Upper lobe of left lung (tissue), 4 donors: ENCODE results near the gene CFAP299.

Source experiments
- CTCF ChIP-seq, 6 experiments: fragments of 450-650 bp in 4 of 6; fragments of 200-600 bp in 2 of 6; sonication (generic) in 2 of 6; IDR thresholded peaks; one replicate each; pipeline ENCODE4 v1.5.1; 2016 to 2019; ENCODE audit warnings: antibody characterized with exemption in 6 of 6
- POLR2A ChIP-seq, 4 donors: fragments of 450-650 bp; IDR thresholded peaks; one replicate each; pipeline ENCODE4 v1.5.1; 2016 to 2017; ENCODE audit warnings: antibody characterized with exemption in 4 of 4, mild to moderate bottlenecking in 2 of 4
- POLR2AphosphoS5 ChIP-seq, 2 donors: sonication (generic); formaldehyde crosslinking; IDR thresholded peaks; one replicate each; pipeline ENCODE4 v1.5.1; 2017; ENCODE audit warnings: antibody characterized with exemption in 2 of 2

- TF ChIP-seq CTCF (IDR thresholded peaks at IDR 0.05) (no peak), POLR2AphosphoS5 (IDR thresholded peaks at IDR 0.05) (no peak), POLR2A (IDR thresholded peaks at IDR 0.05) (no peak)
Observed at GRCh38 chr4:80798082-80798481, 462.6 kb downstream of the CFAP299 start.
